HG02840 (cell line): ENCODE data around the gene PKM.
"Not testable (repeated sequence)": the region's sequence is repeated elsewhere in the genome, so short reads cannot be mapped to it uniquely, and the experiment has no call there.

Source experiments
- ATAC-seq: cut with Tn5 transposase; IDR thresholded peaks from one replicate; pipeline ENCODE4 v1.9.1; 2021; ENCODE audit warnings: mild to moderate bottlenecking, moderate library complexity, moderate number of reproducible peaks; ENCODE audit not compliant: unreplicated experiment, low FRiP score

PKM gene

DNA sequence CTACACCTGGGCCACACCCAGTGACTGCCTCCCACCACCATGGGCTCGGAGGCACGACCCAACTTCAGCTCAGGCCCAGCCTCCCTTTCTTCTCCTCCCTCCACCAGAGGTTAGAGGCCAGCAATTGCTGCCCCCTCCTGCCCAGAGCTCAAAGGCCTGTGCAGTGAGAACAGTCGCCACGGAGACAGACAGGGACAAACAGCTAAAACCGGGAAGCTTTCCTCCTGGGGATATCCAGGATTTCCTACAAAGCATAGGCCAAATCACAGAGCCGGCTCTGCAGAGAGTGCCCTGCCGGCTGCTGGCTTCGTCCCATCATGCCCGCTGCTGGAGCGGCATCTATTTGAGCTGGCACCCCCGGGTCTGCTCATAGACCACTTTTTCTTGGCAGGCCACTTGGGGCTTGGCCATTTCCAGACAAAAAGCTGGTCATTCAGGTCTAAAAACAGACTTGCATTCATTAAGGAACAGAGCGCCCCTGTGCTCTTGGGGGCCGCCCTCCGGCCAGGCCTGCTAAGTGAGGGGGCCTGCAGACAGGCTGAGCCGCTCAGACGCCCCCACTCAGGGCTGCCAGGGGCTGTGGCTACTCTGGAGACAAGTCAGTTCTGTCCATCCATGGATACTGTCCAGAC, 50.9 kb downstream of the PKM start:
- ATAC-seq = no peak

- no peak for ATAC-seq
These were observed 51.9 kb downstream of the PKM start for GRCh38 chr15:72178976-72179585.

DNA sequence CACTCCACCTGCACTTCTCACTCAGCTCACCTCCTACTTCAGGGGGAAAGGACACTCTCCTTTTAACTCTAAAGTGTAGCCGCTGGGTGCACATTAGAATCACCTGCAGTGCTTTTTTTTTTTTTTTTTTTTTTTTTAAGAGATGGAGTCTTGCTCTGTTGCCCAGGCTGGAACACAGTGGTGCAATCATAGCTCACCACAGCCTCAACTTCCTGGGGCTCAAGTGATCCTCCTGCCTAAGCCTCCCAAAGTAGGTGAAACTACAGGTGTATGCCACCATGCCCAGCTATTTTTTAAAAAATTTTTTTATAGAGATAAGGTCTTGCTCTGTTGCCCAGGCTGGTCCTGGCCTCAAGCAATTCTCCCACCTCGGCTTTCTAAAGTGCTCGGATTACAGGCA, 54.2 kb downstream of the PKM start:
- no peak for ATAC-seq

DNA sequence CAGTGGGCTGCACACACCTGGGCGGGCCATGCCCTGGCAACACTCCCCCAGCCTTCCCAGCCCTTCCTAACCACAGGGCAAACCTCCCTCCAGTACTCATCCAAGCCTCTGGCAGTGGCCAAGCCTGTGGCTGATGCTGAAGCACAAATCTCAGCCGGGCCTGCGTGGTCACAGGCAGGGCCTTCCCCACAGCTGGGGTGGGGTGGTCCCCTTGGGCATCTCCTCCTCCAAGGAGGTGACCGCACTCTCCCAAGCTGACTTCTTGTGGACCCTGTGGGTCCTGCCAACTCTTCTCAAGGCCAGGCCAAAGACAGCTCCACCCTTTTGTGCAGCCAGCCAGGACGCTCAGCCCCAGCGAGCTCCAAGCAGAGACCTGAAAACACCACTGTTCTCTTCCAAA, 54.8 kb downstream of the PKM start:
- no peak for ATAC-seq

DNA sequence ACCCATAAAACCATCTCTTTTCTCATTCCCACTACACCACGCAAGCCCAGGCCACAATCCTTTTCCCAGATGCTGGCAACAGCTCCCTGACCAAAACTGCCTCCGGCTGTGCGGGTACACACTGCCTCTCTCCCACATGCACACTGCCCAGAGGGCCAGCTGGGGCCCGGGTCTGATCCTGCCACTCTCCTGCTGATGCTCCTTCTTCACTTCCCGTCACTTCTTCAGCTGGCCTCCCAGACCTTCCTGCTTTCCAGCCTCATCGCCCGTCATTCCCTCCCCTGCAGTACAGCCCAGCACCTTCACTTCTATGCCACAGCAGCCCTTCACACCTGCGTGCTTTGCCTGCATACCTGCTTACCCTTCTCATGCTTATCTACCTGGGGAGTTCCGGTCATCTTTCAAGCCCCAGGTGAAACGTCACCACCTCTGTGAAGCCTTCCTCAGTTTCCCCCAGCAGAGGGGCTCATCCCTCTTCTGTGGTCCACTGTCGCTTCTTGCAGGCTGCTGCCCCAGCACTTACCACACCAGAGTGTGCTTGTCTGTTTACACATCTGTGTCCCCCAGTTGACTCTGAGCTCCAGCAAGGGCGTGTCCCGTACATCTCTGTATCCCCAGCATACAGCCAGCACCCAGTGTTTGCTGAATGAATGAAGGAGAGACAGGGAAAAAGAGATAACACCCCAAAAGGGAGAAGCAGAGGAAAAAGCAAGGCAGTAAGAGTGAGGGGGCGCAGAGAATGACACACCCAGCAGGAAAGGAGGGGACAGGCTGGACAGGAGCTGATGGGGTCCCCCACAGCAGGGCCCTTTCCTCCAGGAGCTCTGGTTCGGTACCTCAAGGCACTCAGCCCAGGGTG, 55.6 kb downstream of the PKM start:
- ATAC-seq = no peak

GRCh38 chr15:72174551-72175165, 56.3 kb downstream of the PKM start:
- no peak for ATAC-seq

- no peak for ATAC-seq
These were observed 57.0 kb downstream of the PKM start for GRCh38 chr15:72173864-72174550.

GRCh38 chr15:72173401-72173800, 57.6 kb downstream of the PKM start:
- no peak for ATAC-seq

DNA sequence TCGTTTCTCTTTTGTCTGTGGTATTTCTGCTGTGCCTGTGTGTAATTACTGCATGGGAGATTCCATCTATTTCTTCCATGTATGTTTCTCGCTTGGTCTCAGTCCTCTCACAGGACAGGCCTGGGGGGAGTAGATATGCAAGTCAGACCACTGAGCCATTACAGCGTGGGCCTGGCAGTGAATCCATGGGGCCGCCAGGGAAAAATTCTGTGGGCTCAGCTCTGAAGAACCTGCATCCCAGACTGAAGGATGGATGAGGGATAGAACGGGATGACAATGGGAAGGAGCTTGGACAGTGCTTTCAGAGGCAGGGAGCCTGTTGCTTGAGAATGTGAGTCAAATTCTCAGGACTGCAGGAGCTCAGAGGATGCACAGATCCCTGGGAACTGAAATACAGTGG, 58.2 kb downstream of the PKM start:
- ATAC-seq = no peak

GRCh38 chr15:72171978-72172377, 59.0 kb downstream of the PKM start:
- ATAC-seq = not testable (repeated sequence)

GRCh38 chr15:72170691-72171090, 60.3 kb downstream of the PKM start:
- ATAC-seq = no peak

- no peak for ATAC-seq
These were observed 60.9 kb downstream of the PKM start for GRCh38 chr15:72169921-72170611.

- ATAC-seq = no peak
These were observed 61.6 kb downstream of the PKM start for GRCh38 chr15:72169236-72169920.

- no peak for ATAC-seq
These were observed 62.2 kb downstream of the PKM start for GRCh38 chr15:72168808-72169190.

GRCh38 chr15:72168131-72168807, 62.7 kb downstream of the PKM start:
- no peak for ATAC-seq

DNA sequence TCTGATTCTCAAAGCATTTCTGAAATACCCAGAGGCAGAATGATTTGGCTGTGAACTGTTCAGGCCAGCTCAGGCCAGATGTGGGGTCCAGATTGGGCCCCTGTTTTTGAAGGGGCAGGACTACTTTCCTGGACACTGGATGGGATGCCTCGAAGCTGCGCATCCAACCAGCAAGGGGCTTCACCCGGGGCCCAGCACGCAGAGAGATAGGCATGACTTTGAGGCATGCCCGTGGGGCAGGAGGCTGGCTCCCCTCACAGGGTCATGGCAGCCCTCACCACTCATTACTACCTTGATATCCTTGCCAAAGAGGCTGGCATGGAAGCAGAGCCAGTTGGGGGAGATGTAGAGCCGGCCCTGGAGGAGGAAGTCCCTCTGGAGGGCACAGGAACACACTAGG, 63.5 kb downstream of the PKM start:
- ATAC-seq = no peak

- no peak for ATAC-seq
These were observed 64.1 kb downstream of the PKM start for GRCh38 chr15:72166716-72167417.

DNA sequence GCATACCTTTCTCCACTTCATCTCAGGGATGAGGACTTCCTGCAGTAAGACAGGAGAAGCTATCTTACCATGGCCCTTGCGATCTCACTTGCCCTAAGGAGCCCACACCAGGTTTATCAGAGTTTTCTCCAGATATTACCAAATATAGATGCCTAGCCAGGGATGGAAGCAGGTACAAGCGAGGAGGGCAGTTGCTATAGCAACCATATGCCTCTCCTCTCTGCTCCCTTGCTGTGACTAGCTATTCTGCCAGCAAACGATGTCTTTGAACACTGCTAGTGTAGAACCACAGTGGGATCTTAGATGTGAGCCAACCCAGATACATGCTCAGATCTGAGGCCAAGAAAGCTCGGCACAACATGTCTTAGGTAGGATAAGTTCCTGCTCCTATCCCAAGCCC, 67.3 kb downstream of the PKM start:
- no peak for ATAC-seq
